Esophagus muscularis mucosa (tissue), 4 donors: Measurements from ENCODE around the gene UST.

Experiments
- EP300 ChIP-seq: sonication (generic); formaldehyde crosslinking; IDR thresholded peaks from one replicate; pipeline ENCODE4 v1.6.1; 2017; ENCODE audit warnings: antibody characterized with exemption
- POLR2AphosphoS5 ChIP-seq, 2 donors: sonication (generic); formaldehyde crosslinking; IDR thresholded peaks; one replicate each; pipeline ENCODE4 v1.6.1; 2017; ENCODE audit warnings: antibody characterized with exemption in 2 of 2
- TF ChIP-seq, protein P1 (sequence below), 3 experiments: fragments of 200-600 bp in 2 of 3; fragments of 450-650 bp in 1 of 3; sonication (generic) in 2 of 3; IDR thresholded peaks; one replicate each; pipeline ENCODE4 v1.5.1; 2017 to 2019; ENCODE audit warnings: antibody characterized with exemption in 3 of 3, mild to moderate bottlenecking in 2 of 3, moderate library complexity in 1 of 3

DNA sequence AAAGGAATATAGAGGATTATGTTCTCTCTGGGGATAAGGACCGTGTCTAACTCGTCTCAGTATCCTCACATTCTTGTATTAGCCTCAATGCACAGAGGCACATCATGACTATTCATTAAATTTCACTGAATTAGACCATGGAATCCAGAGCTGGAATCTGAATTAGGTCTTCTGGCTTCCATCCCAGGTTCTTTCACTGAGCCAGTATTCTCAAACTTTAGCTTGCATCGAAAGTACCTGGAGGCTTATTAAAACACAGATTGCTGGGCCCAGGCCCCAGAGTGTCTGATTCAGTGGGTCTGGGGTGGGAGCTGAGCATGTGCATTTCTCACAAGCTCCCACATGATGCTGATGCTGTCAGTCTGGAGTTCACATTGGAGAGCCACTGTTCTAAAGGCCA is 142.0 kb downstream of the UST start:
- TF ChIP-seq, protein P1, sequence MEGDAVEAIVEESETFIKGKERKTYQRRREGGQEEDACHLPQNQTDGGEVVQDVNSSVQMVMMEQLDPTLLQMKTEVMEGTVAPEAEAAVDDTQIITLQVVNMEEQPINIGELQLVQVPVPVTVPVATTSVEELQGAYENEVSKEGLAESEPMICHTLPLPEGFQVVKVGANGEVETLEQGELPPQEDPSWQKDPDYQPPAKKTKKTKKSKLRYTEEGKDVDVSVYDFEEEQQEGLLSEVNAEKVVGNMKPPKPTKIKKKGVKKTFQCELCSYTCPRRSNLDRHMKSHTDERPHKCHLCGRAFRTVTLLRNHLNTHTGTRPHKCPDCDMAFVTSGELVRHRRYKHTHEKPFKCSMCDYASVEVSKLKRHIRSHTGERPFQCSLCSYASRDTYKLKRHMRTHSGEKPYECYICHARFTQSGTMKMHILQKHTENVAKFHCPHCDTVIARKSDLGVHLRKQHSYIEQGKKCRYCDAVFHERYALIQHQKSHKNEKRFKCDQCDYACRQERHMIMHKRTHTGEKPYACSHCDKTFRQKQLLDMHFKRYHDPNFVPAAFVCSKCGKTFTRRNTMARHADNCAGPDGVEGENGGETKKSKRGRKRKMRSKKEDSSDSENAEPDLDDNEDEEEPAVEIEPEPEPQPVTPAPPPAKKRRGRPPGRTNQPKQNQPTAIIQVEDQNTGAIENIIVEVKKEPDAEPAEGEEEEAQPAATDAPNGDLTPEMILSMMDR (IDR thresholded peaks at IDR 0.05) = no peak
- TF ChIP-seq POLR2AphosphoS5 (IDR thresholded peaks at IDR 0.05) (no peak), EP300 (no peak)
